DND-41 (cell line): Measurements from ENCODE around the gene OR51M1.

Experiments
- ATAC-seq: fragments of 200-7000 bp; cut with Tn5 transposase; 3 replicates; pipeline ENCODE4 v1.9.1; 2021; ENCODE audit warnings: low read depth; ENCODE audit not compliant: insufficient read depth
- DNase-seq: peaks from one replicate; pipeline ENCODE4 v3.0.0-alpha.2; 2020
- H2AFZ ChIP-seq: 2 replicates; pipeline ENCODE4 v1.6.0; 2012; ENCODE audit warnings: low read depth, low read length
- H3K27ac ChIP-seq: 2 replicates; pipeline ENCODE4 v1.5.1; 2012; ENCODE audit warnings: low read length, inconsistent platforms
- H3K27me3 ChIP-seq: fragments of 200-600 bp; sonication (generic); 2 replicates; pipeline ENCODE4 v1.6.0; 2012; ENCODE audit warnings: low read length, mild to moderate bottlenecking, inconsistent platforms; ENCODE audit not compliant: insufficient read depth, poor library complexity
- H3K36me3 ChIP-seq: 2 replicates; pipeline ENCODE4 v1.5.1; 2012; ENCODE audit warnings: low read length, inconsistent platforms; ENCODE audit not compliant: insufficient read depth
- H3K4me1 ChIP-seq: 2 replicates; pipeline ENCODE4 v1.5.1; 2012; ENCODE audit warnings: mild to moderate bottlenecking, low read length; ENCODE audit not compliant: insufficient read depth
- H3K4me2 ChIP-seq: 2 replicates; pipeline ENCODE4 v1.6.0; 2012; ENCODE audit warnings: mild to moderate bottlenecking, moderate library complexity, low read length, inconsistent platforms; ENCODE audit not compliant: insufficient read depth
- H3K4me3 ChIP-seq, 2 experiments: fragments of 200-600 bp in 1 of 2; shearing (Covaris generic) in 1 of 2; 2 replicates each; pipeline ENCODE4 v1.5.1; 2012 to 2016; ENCODE audit warnings: inconsistent platforms in 2 of 2, low read length in 2 of 2, mild to moderate bottlenecking in 2 of 2, low read depth in 1 of 2, moderate library complexity in 1 of 2
- H3K79me2 ChIP-seq: 2 replicates; pipeline ENCODE4 v1.6.0; 2012; ENCODE audit warnings: low read length, inconsistent platforms; ENCODE audit not compliant: insufficient read depth
- H3K9ac ChIP-seq: 2 replicates; pipeline ENCODE4 v1.6.0; 2012; ENCODE audit warnings: low read depth, mild to moderate bottlenecking, inconsistent platforms, low read length, moderate library complexity
- H3K9me3 ChIP-seq: 2 replicates; pipeline ENCODE4 v1.5.1; 2012; ENCODE audit warnings: low read length, moderate library complexity, mild to moderate bottlenecking, inconsistent platforms; ENCODE audit not compliant: insufficient read depth, severe bottlenecking
- H4K20me1 ChIP-seq: 2 replicates; pipeline ENCODE4 v1.6.0; 2012; ENCODE audit warnings: low read length; ENCODE audit not compliant: insufficient read depth
- EZH2 ChIP-seq: IDR thresholded peaks from 3 replicates; pipeline ENCODE4 v1.6.1; 2012; ENCODE audit warnings: borderline replicate concordance, low read depth, mild to moderate bottlenecking, moderate library complexity, low read length, inconsistent platforms; ENCODE audit not compliant: severe bottlenecking
- TF ChIP-seq, protein P1 (sequence below): IDR thresholded peaks from 2 replicates; pipeline ENCODE4 v1.5.1; 2012; ENCODE audit warnings: borderline replicate concordance, low read length, moderate library complexity, mild to moderate bottlenecking; ENCODE audit not compliant: poor library complexity, severe bottlenecking; ENCODE audit errors: extremely low read depth

The OR51M1 gene

DNA sequence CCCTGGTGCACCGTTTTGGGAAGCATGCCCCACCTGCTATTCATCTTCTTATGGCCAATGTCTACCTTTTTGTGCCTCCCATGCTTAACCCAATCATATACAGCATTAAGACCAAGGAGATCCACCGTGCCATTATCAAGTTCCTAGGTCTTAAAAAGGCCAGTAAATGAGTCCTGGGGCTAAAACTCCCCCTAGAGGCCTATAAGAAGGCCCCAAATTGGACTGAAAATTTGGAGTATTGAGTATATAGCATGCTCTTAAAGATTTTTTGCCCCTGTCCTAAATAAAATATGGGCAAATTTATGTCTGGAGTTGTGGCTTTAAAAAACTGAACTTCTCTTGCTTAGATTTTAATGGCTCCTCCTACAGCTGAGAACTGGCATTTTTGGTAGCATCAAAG lies 6.6 kb downstream of the OR51M1 start:
- Histone ChIP-seq H3K4me1 (no peaks in the 10 kb centered on the region), H3K79me2 (no peaks in the 10 kb centered on the region), H4K20me1 (no peaks in the 10 kb centered on the region), H3K4me2 (no peak overlapping the region), H3K9me3 (no peaks in the 10 kb centered on the region), H3K27ac (no peak overlapping the region), H3K4me3 (no peak overlapping the region), H3K9ac (no peak overlapping the region), H2AFZ (no peak overlapping the region), H3K36me3 (no peaks in the 10 kb centered on the region), H3K27me3 (peaks cover 9% of the 10 kb centered on the region)
- TF ChIP-seq, protein P1, sequence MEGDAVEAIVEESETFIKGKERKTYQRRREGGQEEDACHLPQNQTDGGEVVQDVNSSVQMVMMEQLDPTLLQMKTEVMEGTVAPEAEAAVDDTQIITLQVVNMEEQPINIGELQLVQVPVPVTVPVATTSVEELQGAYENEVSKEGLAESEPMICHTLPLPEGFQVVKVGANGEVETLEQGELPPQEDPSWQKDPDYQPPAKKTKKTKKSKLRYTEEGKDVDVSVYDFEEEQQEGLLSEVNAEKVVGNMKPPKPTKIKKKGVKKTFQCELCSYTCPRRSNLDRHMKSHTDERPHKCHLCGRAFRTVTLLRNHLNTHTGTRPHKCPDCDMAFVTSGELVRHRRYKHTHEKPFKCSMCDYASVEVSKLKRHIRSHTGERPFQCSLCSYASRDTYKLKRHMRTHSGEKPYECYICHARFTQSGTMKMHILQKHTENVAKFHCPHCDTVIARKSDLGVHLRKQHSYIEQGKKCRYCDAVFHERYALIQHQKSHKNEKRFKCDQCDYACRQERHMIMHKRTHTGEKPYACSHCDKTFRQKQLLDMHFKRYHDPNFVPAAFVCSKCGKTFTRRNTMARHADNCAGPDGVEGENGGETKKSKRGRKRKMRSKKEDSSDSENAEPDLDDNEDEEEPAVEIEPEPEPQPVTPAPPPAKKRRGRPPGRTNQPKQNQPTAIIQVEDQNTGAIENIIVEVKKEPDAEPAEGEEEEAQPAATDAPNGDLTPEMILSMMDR: no peak
- no peak for TF ChIP-seq EZH2
- DNase-seq (no peak), ATAC-seq (no peak)

DNA sequence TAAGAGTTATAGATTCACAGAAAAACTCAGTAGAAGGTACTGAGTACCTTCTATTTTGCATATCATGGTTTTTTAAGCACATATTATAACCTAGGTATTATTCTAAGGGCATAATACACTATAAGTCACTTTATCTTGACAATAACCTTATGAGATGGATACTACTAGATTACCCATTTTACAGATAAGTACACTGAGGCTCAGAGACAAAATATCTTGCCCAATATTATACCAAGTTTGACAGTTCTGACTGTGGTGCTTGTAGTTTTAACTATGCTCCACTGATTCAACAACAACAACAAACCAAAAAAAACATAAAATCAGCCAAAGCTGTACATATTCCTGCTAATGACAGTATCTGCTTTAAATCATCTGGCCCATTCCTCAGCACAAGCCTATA lies 10.5 kb downstream of the OR51M1 start:
- no peaks in the 10 kb centered on the region for H3K4me1 ChIP-seq
- H3K27ac ChIP-seq: no peak overlapping the region
- H3K4me2 ChIP-seq: no peak overlapping the region
- no peaks in the 10 kb centered on the region for H3K79me2 ChIP-seq
- peaks cover 9% of the 10 kb centered on the region for H3K27me3 ChIP-seq
- no peaks in the 10 kb centered on the region for H3K36me3 ChIP-seq
- H2AFZ ChIP-seq: no peak overlapping the region
- no peak overlapping the region for H3K4me3 ChIP-seq
- no peak overlapping the region for H3K9ac ChIP-seq
- TF ChIP-seq, protein P1: no peak
- TF ChIP-seq EZH2: no peak
- no peaks in the 10 kb centered on the region for H3K9me3 ChIP-seq
- H4K20me1 ChIP-seq: no peaks in the 10 kb centered on the region
- DNase-seq (no peak), ATAC-seq (no peak)

DNA sequence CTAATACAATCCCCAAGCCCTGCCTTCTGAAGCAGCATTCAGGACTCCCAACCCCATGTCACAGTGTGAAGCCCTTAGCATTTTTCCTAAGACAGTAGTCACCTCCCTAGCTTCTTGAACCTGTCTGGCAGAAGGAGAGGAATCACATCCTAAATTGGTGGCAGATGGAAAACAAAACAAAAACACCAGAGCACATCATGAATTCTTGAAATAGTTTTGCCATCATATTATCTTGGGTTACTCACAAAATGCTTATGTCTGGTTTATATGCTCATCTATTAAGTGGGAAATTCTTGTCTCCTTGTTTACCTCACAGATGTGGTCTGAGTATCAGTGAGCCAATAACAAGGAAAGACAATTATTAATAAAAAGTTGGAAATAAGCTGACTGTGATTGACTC lies 15.3 kb downstream of the OR51M1 start:
- no peak overlapping the region for H3K27ac ChIP-seq
- no peaks in the 10 kb centered on the region for H4K20me1 ChIP-seq
- H2AFZ ChIP-seq: no peak overlapping the region
- H3K9ac ChIP-seq: no peak overlapping the region
- ATAC-seq (no peak), DNase-seq (no peak)
- no peak overlapping the region for H3K4me3 ChIP-seq
- peaks cover 6% of the 10 kb centered on the region for H3K27me3 ChIP-seq
- TF ChIP-seq, protein P1: no peak
- TF ChIP-seq EZH2: no peak
- no peaks in the 10 kb centered on the region for H3K9me3 ChIP-seq
- no peak overlapping the region for H3K4me2 ChIP-seq
- H3K36me3 ChIP-seq: no peaks in the 10 kb centered on the region
- H3K4me1 ChIP-seq: no peaks in the 10 kb centered on the region
- no peaks in the 10 kb centered on the region for H3K79me2 ChIP-seq

DNA sequence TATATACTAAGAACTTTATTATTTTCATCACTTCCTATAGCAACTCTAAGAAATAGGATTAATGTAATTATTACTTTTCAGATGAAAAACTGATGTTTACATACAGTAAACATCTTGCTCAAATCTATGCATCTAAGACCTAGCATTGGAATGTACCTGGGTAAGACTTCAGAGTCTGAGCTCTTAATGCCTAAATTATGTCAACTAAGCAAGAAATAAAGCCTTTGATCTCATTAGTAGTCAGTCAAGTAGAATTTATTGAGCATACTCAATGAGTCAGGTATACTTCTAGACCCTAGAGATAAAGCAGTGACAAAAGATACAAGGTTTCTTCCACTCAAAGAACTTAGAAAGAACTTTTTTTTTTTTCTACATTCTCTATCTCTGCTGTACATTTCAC lies 21.6 kb downstream of the OR51M1 start:
- Histone ChIP-seq H3K79me2 (no peaks in the 10 kb centered on the region), H3K4me1 (no peaks in the 10 kb centered on the region), H3K4me3 (no peak overlapping the region), H3K9ac (no peak overlapping the region), H3K36me3 (no peaks in the 10 kb centered on the region), H4K20me1 (no peaks in the 10 kb centered on the region), H3K4me2 (no peak overlapping the region), H3K27ac (no peak overlapping the region), H3K27me3 (peaks cover 9% of the 10 kb centered on the region), H3K9me3 (no peaks in the 10 kb centered on the region), H2AFZ (no peak overlapping the region)
- TF ChIP-seq, protein P1: no peak
- TF ChIP-seq EZH2: no peak
- no peak for DNase-seq
- no peak for ATAC-seq
